T-helper 1 cell treated with Interleukin-12 subunit alpha and Interleukin-12 subunit beta and Interleukin-4 antibody, amounts not matched to agents 30 μg/mL and 1 μg/mL, for 36 hours (primary cell): ENCODE measurements around the gene DICER1.
"Not testable (repeated sequence)": the region's sequence is repeated elsewhere in the genome, so short reads cannot be mapped to it uniquely, and the experiment has no call there.

ENCODE experiments used
- H3K27ac Mint-ChIP-seq: one replicate; pipeline ENCODE4 v1.8.0; 2021; ENCODE audit warnings: mild to moderate bottlenecking, mixed read lengths
- H3K27me3 Mint-ChIP-seq: one replicate; pipeline ENCODE4 v1.8.0; 2021; ENCODE audit warnings: low read depth, mixed read lengths
- H3K36me3 Mint-ChIP-seq: one replicate; pipeline ENCODE4 v1.8.0; 2021; ENCODE audit warnings: low read depth, mixed read lengths
- H3K4me1 Mint-ChIP-seq: one replicate; pipeline ENCODE4 v1.8.0; 2021; ENCODE audit warnings: low read depth, mixed read lengths
- H3K4me3 Mint-ChIP-seq: one replicate; pipeline ENCODE4 v1.8.0; 2021; ENCODE audit warnings: mild to moderate bottlenecking, moderate library complexity, mixed read lengths
- H3K9me3 Mint-ChIP-seq: one replicate; pipeline ENCODE4 v1.8.0; 2021; ENCODE audit warnings: mixed read lengths

The DICER1 gene

GRCh38 chr14:95157327-95158189, at the start of gene DICER1:
TSS of gene DICER1 (minus strand) at chr14:95157529. CDS start at chr14:95133458, 24,071 bp downstream.
- Mint-ChIP-seq H3K4me3 (peak within 1 kb of the TSS; percentile 92), H3K27me3 (no peaks in the 10 kb centered on the region), H3K36me3 (peaks cover 9% of the 10 kb centered on the region), H3K9me3 (no peaks in the 10 kb centered on the region), H3K4me1 (peaks cover 32% of the 10 kb centered on the region), H3K27ac (peak within 1 kb of the TSS; percentile 97)

GRCh38 chr14:95206534-95206933, 49.2 kb upstream of the DICER1 start:
- Mint-ChIP-seq H3K9me3 (peaks cover 3% of the 10 kb centered on the region), H3K4me3 (no peak overlapping the region), H3K4me1 (no peaks in the 10 kb centered on the region), H3K27me3 (peaks cover 8% of the 10 kb centered on the region), H3K36me3 (no peaks in the 10 kb centered on the region), H3K27ac (no peak overlapping the region)

- H3K4me3 Mint-ChIP-seq, result no peak overlapping the region
- H3K36me3 Mint-ChIP-seq, result no peaks in the 10 kb centered on the region
- peaks cover 8% of the 10 kb centered on the region for H3K27me3 Mint-ChIP-seq
- H3K9me3 Mint-ChIP-seq, result peaks cover 3% of the 10 kb centered on the region
- no peaks in the 10 kb centered on the region for H3K4me1 Mint-ChIP-seq
- no peak overlapping the region for H3K27ac Mint-ChIP-seq
Observed at GRCh38 chr14:95204705-95205104, 47.4 kb upstream of the DICER1 start.

- not testable (repeated sequence) for H3K27ac Mint-ChIP-seq, H3K36me3 Mint-ChIP-seq, H3K9me3 Mint-ChIP-seq, H3K27me3 Mint-ChIP-seq, H3K4me1 Mint-ChIP-seq, H3K4me3 Mint-ChIP-seq
Observed at GRCh38 chr14:95201745-95202144, 44.4 kb upstream of the DICER1 start.

- H3K4me1 Mint-ChIP-seq, result peaks cover 4% of the 10 kb centered on the region
- H3K9me3 Mint-ChIP-seq, result peaks cover 3% of the 10 kb centered on the region
- H3K4me3 Mint-ChIP-seq, result no peak overlapping the region
- peaks cover 7% of the 10 kb centered on the region for H3K27me3 Mint-ChIP-seq
- H3K27ac Mint-ChIP-seq, result no peak overlapping the region
- no peaks in the 10 kb centered on the region for H3K36me3 Mint-ChIP-seq
Observed at GRCh38 chr14:95200404-95200803, 43.1 kb upstream of the DICER1 start.

- H3K36me3 Mint-ChIP-seq, result no peaks in the 10 kb centered on the region
- no peak overlapping the region for H3K4me3 Mint-ChIP-seq
- H3K27me3 Mint-ChIP-seq, result no peaks in the 10 kb centered on the region
- H3K27ac Mint-ChIP-seq, result no peak overlapping the region
- no peaks in the 10 kb centered on the region for H3K9me3 Mint-ChIP-seq
- peaks cover 4% of the 10 kb centered on the region for H3K4me1 Mint-ChIP-seq
Observed at GRCh38 chr14:95199298-95199983, 42.1 kb upstream of the DICER1 start.

- Mint-ChIP-seq H3K4me3 (no peak overlapping the region), H3K36me3 (no peaks in the 10 kb centered on the region), H3K27ac (no peak overlapping the region), H3K27me3 (no peaks in the 10 kb centered on the region), H3K9me3 (no peaks in the 10 kb centered on the region), H3K4me1 (peaks cover 4% of the 10 kb centered on the region)
Observed at GRCh38 chr14:95198320-95198719, 41.0 kb upstream of the DICER1 start.

GRCh38 chr14:95197551-95197950, 40.2 kb upstream of the DICER1 start:
- H3K4me3 Mint-ChIP-seq, result no peak overlapping the region
- peaks cover 4% of the 10 kb centered on the region for H3K4me1 Mint-ChIP-seq
- no peaks in the 10 kb centered on the region for H3K9me3 Mint-ChIP-seq
- H3K36me3 Mint-ChIP-seq, result no peaks in the 10 kb centered on the region
- no peak overlapping the region for H3K27ac Mint-ChIP-seq
- H3K27me3 Mint-ChIP-seq, result no peaks in the 10 kb centered on the region

- no peak overlapping the region for H3K27ac Mint-ChIP-seq
- H3K4me3 Mint-ChIP-seq, result no peak overlapping the region
- H3K4me1 Mint-ChIP-seq, result peaks cover 4% of the 10 kb centered on the region
- no peaks in the 10 kb centered on the region for H3K9me3 Mint-ChIP-seq
- H3K27me3 Mint-ChIP-seq, result no peaks in the 10 kb centered on the region
- H3K36me3 Mint-ChIP-seq, result no peaks in the 10 kb centered on the region
Observed at GRCh38 chr14:95196826-95197545, 39.7 kb upstream of the DICER1 start.

- Mint-ChIP-seq H3K9me3 (no peaks in the 10 kb centered on the region), H3K4me1 (peaks cover 4% of the 10 kb centered on the region), H3K27ac (no peak overlapping the region), H3K4me3 (no peak overlapping the region), H3K27me3 (no peaks in the 10 kb centered on the region), H3K36me3 (no peaks in the 10 kb centered on the region)
Observed at GRCh38 chr14:95196268-95196667, 38.9 kb upstream of the DICER1 start.

- no peaks in the 10 kb centered on the region for H3K9me3 Mint-ChIP-seq
- H3K4me1 Mint-ChIP-seq, result peaks cover 4% of the 10 kb centered on the region
- no peaks in the 10 kb centered on the region for H3K36me3 Mint-ChIP-seq
- H3K27ac Mint-ChIP-seq, result no peak overlapping the region
- H3K4me3 Mint-ChIP-seq, result no peak overlapping the region
- H3K27me3 Mint-ChIP-seq, result no peaks in the 10 kb centered on the region
Observed at GRCh38 chr14:95195031-95195430, 37.7 kb upstream of the DICER1 start.

GRCh38 chr14:95193081-95193480, 35.8 kb upstream of the DICER1 start:
- Mint-ChIP-seq H3K4me3 (no peak overlapping the region), H3K4me1 (peaks cover 4% of the 10 kb centered on the region), H3K9me3 (peaks cover 2% of the 10 kb centered on the region), H3K27ac (no peak overlapping the region), H3K27me3 (peaks cover 7% of the 10 kb centered on the region), H3K36me3 (no peaks in the 10 kb centered on the region)

- H3K9me3 Mint-ChIP-seq, result peaks cover 6% of the 10 kb centered on the region
- H3K4me1 Mint-ChIP-seq, result peaks cover 4% of the 10 kb centered on the region
- no peaks in the 10 kb centered on the region for H3K36me3 Mint-ChIP-seq
Observed at GRCh38 chr14:95192311-95192710, 35.0 kb upstream of the DICER1 start.

GRCh38 chr14:95191445-95192199, 34.3 kb upstream of the DICER1 start:
- Mint-ChIP-seq H3K27me3 (peaks cover 16% of the 10 kb centered on the region), H3K4me1 (peaks cover 4% of the 10 kb centered on the region), H3K36me3 (peaks cover 3% of the 10 kb centered on the region), H3K9me3 (peaks cover 11% of the 10 kb centered on the region), H3K27ac (no peak overlapping the region), H3K4me3 (no peak overlapping the region)

More at GRCh38 chr14:95192311-95192710, 35.0 kb upstream of the DICER1 start:
- Mint-ChIP-seq H3K4me3 (no peak overlapping the region), H3K27ac (no peak overlapping the region), H3K27me3 (peaks cover 9% of the 10 kb centered on the region)
